ENCODE results near the gene TARBP1. TPM values are rescaled to one million over a fixed set of nuclear protein-coding genes. Genes with fewer than 3 reads are reported as not detected.

The TARBP1 gene, protein sequence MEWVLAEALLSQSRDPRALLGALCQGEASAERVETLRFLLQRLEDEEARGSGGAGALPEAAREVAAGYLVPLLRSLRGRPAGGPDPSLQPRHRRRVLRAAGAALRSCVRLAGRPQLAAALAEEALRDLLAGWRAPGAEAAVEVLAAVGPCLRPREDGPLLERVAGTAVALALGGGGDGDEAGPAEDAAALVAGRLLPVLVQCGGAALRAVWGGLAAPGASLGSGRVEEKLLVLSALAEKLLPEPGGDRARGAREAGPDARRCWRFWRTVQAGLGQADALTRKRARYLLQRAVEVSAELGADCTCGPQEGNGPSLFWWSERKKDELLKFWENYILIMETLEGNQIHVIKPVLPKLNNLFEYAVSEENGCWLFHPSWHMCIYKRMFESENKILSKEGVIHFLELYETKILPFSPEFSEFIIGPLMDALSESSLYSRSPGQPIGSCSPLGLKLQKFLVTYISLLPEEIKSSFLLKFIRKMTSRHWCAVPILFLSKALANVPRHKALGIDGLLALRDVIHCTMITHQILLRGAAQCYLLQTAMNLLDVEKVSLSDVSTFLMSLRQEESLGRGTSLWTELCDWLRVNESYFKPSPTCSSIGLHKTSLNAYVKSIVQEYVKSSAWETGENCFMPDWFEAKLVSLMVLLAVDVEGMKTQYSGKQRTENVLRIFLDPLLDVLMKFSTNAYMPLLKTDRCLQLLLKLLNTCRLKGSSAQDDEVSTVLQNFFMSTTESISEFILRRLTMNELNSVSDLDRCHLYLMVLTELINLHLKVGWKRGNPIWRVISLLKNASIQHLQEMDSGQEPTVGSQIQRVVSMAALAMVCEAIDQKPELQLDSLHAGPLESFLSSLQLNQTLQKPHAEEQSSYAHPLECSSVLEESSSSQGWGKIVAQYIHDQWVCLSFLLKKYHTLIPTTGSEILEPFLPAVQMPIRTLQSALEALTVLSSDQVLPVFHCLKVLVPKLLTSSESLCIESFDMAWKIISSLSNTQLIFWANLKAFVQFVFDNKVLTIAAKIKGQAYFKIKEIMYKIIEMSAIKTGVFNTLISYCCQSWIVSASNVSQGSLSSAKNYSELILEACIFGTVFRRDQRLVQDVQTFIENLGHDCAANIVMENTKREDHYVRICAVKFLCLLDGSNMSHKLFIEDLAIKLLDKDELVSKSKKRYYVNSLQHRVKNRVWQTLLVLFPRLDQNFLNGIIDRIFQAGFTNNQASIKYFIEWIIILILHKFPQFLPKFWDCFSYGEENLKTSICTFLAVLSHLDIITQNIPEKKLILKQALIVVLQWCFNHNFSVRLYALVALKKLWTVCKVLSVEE (N-terminal part only)
- 32.4 TPM for total RNA-seq (ENCODE audit: unreplicated experiment)
- long read RNA-seq, partial matches to known transcripts = 0 of 1 reads
- long read RNA-seq, other reads (novel, unspliced or antisense) = 0 of 1 reads

DNA sequence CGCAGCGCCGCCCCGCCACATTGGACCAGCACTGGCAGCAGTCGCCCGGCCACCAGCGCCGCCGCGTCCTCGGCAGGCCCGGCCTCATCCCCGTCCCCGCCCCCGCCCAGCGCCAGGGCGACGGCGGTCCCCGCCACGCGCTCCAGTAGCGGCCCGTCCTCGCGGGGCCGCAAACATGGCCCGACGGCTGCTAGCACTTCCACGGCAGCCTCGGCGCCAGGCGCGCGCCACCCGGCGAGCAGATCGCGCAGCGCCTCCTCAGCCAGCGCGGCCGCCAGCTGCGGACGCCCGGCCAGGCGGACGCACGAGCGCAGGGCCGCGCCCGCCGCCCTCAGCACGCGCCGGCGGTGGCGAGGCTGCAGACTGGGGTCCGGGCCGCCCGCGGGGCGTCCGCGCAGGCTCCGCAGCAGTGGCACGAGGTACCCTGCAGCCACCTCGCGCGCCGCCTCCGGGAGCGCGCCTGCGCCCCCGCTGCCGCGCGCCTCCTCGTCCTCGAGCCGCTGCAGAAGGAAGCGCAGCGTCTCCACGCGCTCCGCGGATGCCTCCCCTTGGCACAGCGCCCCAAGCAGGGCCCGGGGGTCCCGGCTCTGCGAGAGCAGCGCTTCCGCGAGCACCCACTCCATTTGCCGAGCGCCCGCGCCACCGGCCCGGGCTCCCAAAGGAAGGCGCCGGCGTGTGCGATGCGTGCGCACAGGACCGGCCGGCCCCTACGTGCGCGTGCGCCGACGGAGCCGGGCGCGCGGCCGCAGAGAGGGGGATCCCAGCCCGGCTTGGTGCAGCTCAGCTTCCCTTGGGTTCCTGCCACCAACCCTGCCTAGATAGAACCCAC is at the start of gene TARBP1:
TARBP1 (minus strand) TSS at position 699 of the 829 bp plus-strand sequence; CDS start at position 623, 76 bp downstream.
- Mint-ChIP-seq H3K9me3 (ENCODE audit: unreplicated experiment) (peaks cover 5% of the 10 kb centered on the region), H3K27ac (ENCODE audit: unreplicated experiment) (peak within 1 kb of the TSS; percentile 86)

DNA sequence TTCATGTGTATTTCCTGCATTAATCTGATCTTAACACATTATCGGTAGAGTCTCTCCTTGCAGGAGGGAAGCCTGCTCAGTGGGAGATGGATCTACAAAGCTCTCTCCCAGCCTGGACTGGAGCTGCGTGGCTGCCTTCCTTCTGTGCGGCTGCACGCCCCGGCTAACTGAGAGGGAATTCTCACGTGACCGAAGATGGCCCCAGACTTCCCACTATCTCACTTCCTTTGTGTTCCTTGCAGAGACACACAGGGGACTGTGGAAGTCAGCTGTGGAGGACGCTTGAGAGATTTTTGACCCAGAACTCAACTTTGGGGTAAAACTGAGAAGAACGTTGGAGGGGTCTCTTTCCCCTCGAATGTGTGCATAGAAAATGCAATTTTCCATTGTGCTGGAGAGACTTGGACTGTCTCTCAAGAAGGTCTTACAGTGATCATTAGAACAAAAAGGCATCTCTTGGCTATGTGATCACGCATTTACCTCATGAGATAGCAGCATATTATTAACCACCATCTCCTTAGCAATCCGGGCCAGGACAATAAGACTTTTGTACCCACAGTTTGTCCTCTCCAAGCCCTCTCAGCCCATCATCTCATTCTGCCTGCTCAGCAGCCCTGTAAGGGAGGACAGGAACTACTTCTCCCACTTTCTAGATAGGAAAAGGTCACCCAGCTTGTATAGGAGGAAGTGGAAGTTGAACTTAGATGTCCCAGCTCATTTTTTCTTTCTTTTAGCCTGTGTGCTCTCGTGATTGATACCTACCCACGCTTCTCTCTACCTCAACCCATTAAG is 49.3 kb upstream of the TARBP1 start:
- TF ChIP-seq, protein P1, sequence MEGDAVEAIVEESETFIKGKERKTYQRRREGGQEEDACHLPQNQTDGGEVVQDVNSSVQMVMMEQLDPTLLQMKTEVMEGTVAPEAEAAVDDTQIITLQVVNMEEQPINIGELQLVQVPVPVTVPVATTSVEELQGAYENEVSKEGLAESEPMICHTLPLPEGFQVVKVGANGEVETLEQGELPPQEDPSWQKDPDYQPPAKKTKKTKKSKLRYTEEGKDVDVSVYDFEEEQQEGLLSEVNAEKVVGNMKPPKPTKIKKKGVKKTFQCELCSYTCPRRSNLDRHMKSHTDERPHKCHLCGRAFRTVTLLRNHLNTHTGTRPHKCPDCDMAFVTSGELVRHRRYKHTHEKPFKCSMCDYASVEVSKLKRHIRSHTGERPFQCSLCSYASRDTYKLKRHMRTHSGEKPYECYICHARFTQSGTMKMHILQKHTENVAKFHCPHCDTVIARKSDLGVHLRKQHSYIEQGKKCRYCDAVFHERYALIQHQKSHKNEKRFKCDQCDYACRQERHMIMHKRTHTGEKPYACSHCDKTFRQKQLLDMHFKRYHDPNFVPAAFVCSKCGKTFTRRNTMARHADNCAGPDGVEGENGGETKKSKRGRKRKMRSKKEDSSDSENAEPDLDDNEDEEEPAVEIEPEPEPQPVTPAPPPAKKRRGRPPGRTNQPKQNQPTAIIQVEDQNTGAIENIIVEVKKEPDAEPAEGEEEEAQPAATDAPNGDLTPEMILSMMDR (IDR thresholded peaks at IDR 0.05; ENCODE audit: partially characterized antibody, unreplicated experiment) = no peak
- Mint-ChIP-seq H3K27me3 (ENCODE audit: unreplicated experiment) (no peaks in the 10 kb centered on the region), H3K36me3 (ENCODE audit: unreplicated experiment) (no peaks in the 10 kb centered on the region), H3K4me3 (ENCODE audit: unreplicated experiment) (no peak overlapping the region), H3K9me3 (ENCODE audit: unreplicated experiment) (peaks cover 6% of the 10 kb centered on the region), H3K27ac (ENCODE audit: unreplicated experiment) (no peak overlapping the region), H3K4me1 (ENCODE audit: low read depth, unreplicated experiment) (peaks cover 25% of the 10 kb centered on the region)
- no peak for DNase-seq

More for the DNA sequence above, at the start of gene TARBP1:
- H3K36me3 Mint-ChIP-seq (ENCODE audit: unreplicated experiment) = no peaks in the 10 kb centered on the region
- peaks cover 8% of the 10 kb centered on the region for H3K27me3 Mint-ChIP-seq (ENCODE audit: unreplicated experiment)
- TF ChIP-seq, protein P1 (IDR thresholded peaks at IDR 0.05; ENCODE audit: partially characterized antibody, unreplicated experiment) = no peak
- H3K4me3 Mint-ChIP-seq (ENCODE audit: unreplicated experiment) = peak within 1 kb of the TSS; percentile 95
- H3K4me1 Mint-ChIP-seq (ENCODE audit: low read depth, unreplicated experiment) = peaks cover 13% of the 10 kb centered on the region
- peak; percentile 83 for DNase-seq

DNA sequence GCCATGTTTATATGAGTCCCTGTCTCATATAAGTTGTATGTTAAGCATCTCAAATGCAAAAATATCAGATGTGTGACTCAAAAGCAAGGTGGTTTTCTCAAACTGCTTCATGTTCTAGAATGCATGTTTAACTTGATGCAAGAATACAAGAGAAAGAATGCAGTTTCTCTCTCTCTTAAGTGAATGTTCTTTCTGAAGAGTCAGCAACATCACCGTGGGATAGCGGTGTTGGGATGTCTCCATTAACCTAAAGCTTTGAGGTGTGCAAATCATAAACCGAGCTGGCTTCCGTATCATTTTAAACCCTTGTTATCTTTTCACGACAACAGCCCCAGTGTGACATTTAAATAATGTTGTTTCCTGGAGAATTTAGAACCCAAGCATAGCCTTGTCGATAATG is 48.4 kb upstream of the TARBP1 start:
- Mint-ChIP-seq H3K4me1 (ENCODE audit: low read depth, unreplicated experiment) (peaks cover 25% of the 10 kb centered on the region), H3K36me3 (ENCODE audit: unreplicated experiment) (no peaks in the 10 kb centered on the region), H3K27ac (ENCODE audit: unreplicated experiment) (no peak overlapping the region), H3K27me3 (ENCODE audit: unreplicated experiment) (no peaks in the 10 kb centered on the region), H3K4me3 (ENCODE audit: unreplicated experiment) (no peak overlapping the region), H3K9me3 (ENCODE audit: unreplicated experiment) (peaks cover 6% of the 10 kb centered on the region)
- TF ChIP-seq, protein P1 (IDR thresholded peaks at IDR 0.05; ENCODE audit: partially characterized antibody, unreplicated experiment) = no peak
- no peak for DNase-seq

DNA sequence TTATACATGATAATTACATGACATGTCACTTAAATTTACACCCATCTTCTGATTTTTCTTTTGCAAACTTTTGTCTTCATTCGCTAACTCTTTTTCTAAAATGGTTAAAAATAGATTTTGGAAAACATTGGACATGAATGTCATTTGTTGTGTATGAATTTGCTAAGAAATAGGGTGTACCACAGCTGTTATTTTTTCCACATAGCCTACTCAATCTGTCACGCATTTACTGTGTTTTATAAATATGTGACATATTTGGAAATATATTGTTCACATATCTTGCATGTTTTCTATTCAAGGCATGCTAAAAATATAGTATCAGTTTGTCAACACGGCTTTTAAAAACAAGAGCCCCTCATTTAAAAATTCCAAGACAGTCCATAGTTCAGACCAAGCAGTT is 47.9 kb upstream of the TARBP1 start:
- no peak overlapping the region for H3K4me3 Mint-ChIP-seq (ENCODE audit: unreplicated experiment)
- H3K4me1 Mint-ChIP-seq (ENCODE audit: low read depth, unreplicated experiment) = peaks cover 25% of the 10 kb centered on the region
- no peak overlapping the region for H3K27ac Mint-ChIP-seq (ENCODE audit: unreplicated experiment)
- no peak for DNase-seq
- no peaks in the 10 kb centered on the region for H3K27me3 Mint-ChIP-seq (ENCODE audit: unreplicated experiment)
- TF ChIP-seq, protein P1 (IDR thresholded peaks at IDR 0.05; ENCODE audit: partially characterized antibody, unreplicated experiment) = no peak
- no peaks in the 10 kb centered on the region for H3K36me3 Mint-ChIP-seq (ENCODE audit: unreplicated experiment)
- peaks cover 6% of the 10 kb centered on the region for H3K9me3 Mint-ChIP-seq (ENCODE audit: unreplicated experiment)
